AG04450 (cell line): ENCODE data around the gene RBFOX2. TPM values are rescaled to one million over a fixed set of nuclear protein-coding genes. Genes with fewer than 3 reads are reported as not detected.

Experiments
- CTCF ChIA-PET: fragments of 300-600, 350-600 bp; formaldehyde crosslinking; extraction: SDS; loops from one replicate; lab custom pipeline; 2022; ENCODE audit warnings: antibody characterized with exemption, inconsistent platforms; lab: Charles Lee
- POLR2A ChIA-PET: fragments of 350-600 bp; formaldehyde crosslinking; extraction: SDS; loops from one replicate; lab custom pipeline; 2021; ENCODE audit warnings: antibody characterized with exemption, inconsistent platforms; lab: Yijun Ruan, JAX
- DNase-seq: peaks from one replicate; pipeline ENCODE4 v3.0.0-alpha.2; 2011; ENCODE audit warnings: low read depth, low spot score
- H3K27ac ChIP-seq: one replicate; pipeline ENCODE4 v1.5.1; 2012; ENCODE audit warnings: low read depth, low read length, control low read depth
- H3K27me3 ChIP-seq: one replicate; pipeline ENCODE4 v1.6.0; 2012; ENCODE audit warnings: low read length; ENCODE audit not compliant: control insufficient read depth, insufficient read depth
- H3K4me3 ChIP-seq: 2 replicates; pipeline ENCODE4 v1.5.1; 2011; ENCODE audit warnings: mild to moderate bottlenecking, low read depth, low read length, control low read depth
- H3K9me3 ChIP-seq: 2 replicates; pipeline ENCODE4 v1.5.1; 2012; ENCODE audit warnings: low read length; ENCODE audit not compliant: control insufficient read depth, insufficient read depth
- polyA plus RNA-seq: library from polyadenylated mRNA; depleted of rRNA; stranded (reverse); fragments of >200 nt; gene quantifications from 2 replicates; pipeline ENCODE4 v1.2.3, GENCODE V29; 2011
- TF ChIP-seq, protein P1 (sequence below): IDR thresholded peaks from 2 replicates; pipeline ENCODE4 v1.5.1; 2011; ENCODE audit warnings: low read depth, low read length, control low read depth, inconsistent platforms

RBFOX2 gene
- polyA plus RNA-seq, 1 experiment, result 288 TPM

DNA sequence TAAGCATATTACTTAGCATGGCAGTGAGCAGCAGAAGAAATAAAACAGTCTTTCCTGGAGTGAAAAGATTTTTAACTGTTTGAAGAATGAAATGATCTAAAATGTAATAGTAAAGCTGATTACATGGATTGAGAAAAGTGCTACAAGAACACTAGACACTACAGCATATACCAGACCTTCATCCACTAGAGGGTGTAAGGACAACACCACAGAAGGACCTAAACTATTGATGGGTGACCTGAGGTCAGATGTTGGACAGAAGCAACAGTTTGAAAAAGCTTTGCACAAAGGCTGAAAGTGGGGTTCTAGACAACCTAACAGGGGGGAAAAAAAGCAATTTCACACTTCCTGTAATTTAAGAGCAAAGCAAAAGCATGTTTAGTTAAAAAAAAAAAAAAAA is 97.7 kb downstream of the RBFOX2 start:
- Histone ChIP-seq H3K4me3 (no peak overlapping the region), H3K27ac (no peak overlapping the region), H3K27me3 (no peaks in the 10 kb centered on the region), H3K9me3 (no peaks in the 10 kb centered on the region)
- CTCF ChIA-PET, result interaction anchor here (0.6 to 5.8 kb wide), 21 partner anchors 9 to 206 kb away, joined by 3 to 82 read pairs (median 4); no protein-coding TSS in a partner anchor
- DNase-seq, result peak; percentile 43
- TF ChIP-seq, protein P1, sequence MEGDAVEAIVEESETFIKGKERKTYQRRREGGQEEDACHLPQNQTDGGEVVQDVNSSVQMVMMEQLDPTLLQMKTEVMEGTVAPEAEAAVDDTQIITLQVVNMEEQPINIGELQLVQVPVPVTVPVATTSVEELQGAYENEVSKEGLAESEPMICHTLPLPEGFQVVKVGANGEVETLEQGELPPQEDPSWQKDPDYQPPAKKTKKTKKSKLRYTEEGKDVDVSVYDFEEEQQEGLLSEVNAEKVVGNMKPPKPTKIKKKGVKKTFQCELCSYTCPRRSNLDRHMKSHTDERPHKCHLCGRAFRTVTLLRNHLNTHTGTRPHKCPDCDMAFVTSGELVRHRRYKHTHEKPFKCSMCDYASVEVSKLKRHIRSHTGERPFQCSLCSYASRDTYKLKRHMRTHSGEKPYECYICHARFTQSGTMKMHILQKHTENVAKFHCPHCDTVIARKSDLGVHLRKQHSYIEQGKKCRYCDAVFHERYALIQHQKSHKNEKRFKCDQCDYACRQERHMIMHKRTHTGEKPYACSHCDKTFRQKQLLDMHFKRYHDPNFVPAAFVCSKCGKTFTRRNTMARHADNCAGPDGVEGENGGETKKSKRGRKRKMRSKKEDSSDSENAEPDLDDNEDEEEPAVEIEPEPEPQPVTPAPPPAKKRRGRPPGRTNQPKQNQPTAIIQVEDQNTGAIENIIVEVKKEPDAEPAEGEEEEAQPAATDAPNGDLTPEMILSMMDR, result peak; percentile 75
- POLR2A ChIA-PET, result interaction anchor here (0.7 to 0.9 kb wide), 2 partner anchors 112 to 135 kb away, joined by 3 to 5 read pairs; no protein-coding TSS in a partner anchor

GRCh38 chr22:35928285-35928798 is 100.3 kb downstream of the RBFOX2 start:
- H3K27me3 ChIP-seq, result no peaks in the 10 kb centered on the region

GRCh38 chr22:35923026-35923425 is 105.6 kb downstream of the RBFOX2 start:
- TF ChIP-seq, protein P1, result no peak
- ChIA-PET CTCF (interaction anchor here (0.7 to 5.8 kb wide), 2 partner anchors 143 to 295 kb away, joined by 3 to 41 read pairs; no protein-coding TSS in a partner anchor), POLR2A (interaction anchor here (0.6 kb wide), 1 partner anchor 190 kb away, joined by 3 read pairs; no protein-coding TSS in a partner anchor)
- H3K9me3 ChIP-seq, result no peaks in the 10 kb centered on the region
- H3K27me3 ChIP-seq, result no peaks in the 10 kb centered on the region
- no peak for DNase-seq
- no peak overlapping the region for H3K4me3 ChIP-seq
- no peak overlapping the region for H3K27ac ChIP-seq

More at GRCh38 chr22:35928285-35928798, 100.3 kb downstream of the RBFOX2 start:
- TF ChIP-seq, protein P1, result no peak
- ChIA-PET CTCF (interaction anchor here (0.8 to 5.8 kb wide), 3 partner anchors 95 to 196 kb away, joined by 3 to 82 read pairs (median 5); no protein-coding TSS in a partner anchor), POLR2A (interaction anchor here (1.2 kb wide), 1 partner anchor 100 kb away, joined by 3 read pairs; the partner anchor contains the start of gene RBFOX2)
- DNase-seq, result no peak
- no peak overlapping the region for H3K4me3 ChIP-seq
- no peak overlapping the region for H3K27ac ChIP-seq
- H3K9me3 ChIP-seq, result no peaks in the 10 kb centered on the region

DNA sequence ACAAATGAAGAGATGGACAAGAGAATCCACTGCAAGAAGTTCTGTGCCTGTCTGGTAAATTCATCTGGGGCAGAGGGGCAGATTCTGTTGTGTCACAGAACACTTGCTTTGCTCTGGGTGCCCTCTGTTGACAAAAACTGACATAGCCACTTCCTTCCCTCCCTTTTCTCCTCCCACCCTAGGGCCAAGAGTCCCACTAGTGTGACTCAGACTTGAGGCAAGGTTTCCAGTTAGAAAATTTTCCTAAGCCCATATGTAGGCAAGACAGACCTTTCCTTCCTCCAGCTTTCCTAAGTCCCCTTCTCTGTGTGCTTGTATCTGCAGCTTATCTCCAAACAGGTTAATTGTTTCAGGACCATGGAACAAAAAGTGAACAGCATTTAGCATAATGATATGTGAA is 106.8 kb downstream of the RBFOX2 start:
- ChIA-PET CTCF (interaction anchor here (1.0 to 5.8 kb wide), 4 partner anchors 10 to 202 kb away, joined by 3 to 41 read pairs (median 6); no protein-coding TSS in a partner anchor), POLR2A (interaction anchor here (0.8 kb wide), 1 partner anchor 27 kb away, joined by 7 read pairs; no protein-coding TSS in a partner anchor)
- TF ChIP-seq, protein P1, result peak; percentile 47
- H3K9me3 ChIP-seq, result no peaks in the 10 kb centered on the region
- peak; percentile 48 for DNase-seq
- H3K27me3 ChIP-seq, result no peaks in the 10 kb centered on the region
- no peak overlapping the region for H3K27ac ChIP-seq
- H3K4me3 ChIP-seq, result no peak overlapping the region

- Histone ChIP-seq H3K9me3 (no peaks in the 10 kb centered on the region), H3K4me3 (no peak overlapping the region), H3K27ac (no peak overlapping the region), H3K27me3 (no peaks in the 10 kb centered on the region)
- ChIA-PET POLR2A (no interaction called here), CTCF (interaction anchor here (1.8 to 5.8 kb wide), 2 partner anchors 145 to 203 kb away, joined by 5 to 41 read pairs; no protein-coding TSS in a partner anchor)
- DNase-seq, result no peak
- TF ChIP-seq, protein P1, result no peak
Observed at GRCh38 chr22:35921044-35921443, 107.6 kb downstream of the RBFOX2 start.
